GM18499 (cell line): Measurements from ENCODE around the gene APOBEC3C.
"Not testable (repeated sequence)": the region's sequence is repeated elsewhere in the genome, so short reads cannot be mapped to it uniquely, and the experiment has no call there.

Source experiments
- ATAC-seq: cut with Tn5 transposase; IDR thresholded peaks from one replicate; pipeline ENCODE4 v1.9.1; 2021; ENCODE audit warnings: moderate number of reproducible peaks; ENCODE audit not compliant: insufficient read depth, unreplicated experiment

Gene APOBEC3C

DNA sequence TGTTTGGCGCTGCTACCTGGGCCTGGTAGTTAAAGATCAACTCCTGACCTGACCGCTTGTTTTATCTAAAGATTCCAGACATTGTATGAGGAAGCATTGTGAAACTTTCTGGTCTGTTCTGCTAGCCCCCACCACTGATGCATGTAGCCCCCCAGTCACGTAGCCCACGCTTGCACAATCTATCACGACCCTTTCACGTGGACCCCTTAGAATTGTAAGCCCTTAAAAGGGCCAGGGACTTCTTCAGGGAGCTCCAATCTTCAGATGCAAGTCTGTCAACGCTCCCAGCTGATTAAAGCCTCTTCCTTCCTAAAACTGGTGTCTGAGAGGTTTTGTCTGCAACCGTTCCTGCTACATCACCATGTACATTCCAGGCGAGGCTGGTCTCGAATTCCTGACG, 41.6 kb downstream of the APOBEC3C start:
- ATAC-seq = no peak

DNA sequence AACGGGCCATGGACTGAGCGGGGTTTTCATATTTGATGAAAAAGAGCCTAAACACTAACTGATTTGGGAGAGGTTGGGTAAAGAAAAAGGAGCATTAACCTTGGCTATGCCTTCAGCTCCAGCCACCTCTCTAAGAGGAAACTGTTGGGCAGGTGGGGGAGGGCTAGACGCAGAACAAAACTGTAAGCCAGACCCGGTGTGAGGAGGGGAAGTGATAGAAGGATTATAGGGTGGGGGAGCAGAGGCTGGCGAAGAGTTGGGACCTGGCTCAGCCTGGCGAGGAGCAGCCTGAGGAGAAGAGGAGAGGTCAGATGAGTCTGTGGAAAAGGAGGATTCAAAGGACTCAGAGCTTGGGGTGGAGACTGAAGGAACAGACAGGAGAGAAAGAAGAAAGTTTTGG, 47.2 kb downstream of the APOBEC3C start:
- ATAC-seq = not testable (repeated sequence)

DNA sequence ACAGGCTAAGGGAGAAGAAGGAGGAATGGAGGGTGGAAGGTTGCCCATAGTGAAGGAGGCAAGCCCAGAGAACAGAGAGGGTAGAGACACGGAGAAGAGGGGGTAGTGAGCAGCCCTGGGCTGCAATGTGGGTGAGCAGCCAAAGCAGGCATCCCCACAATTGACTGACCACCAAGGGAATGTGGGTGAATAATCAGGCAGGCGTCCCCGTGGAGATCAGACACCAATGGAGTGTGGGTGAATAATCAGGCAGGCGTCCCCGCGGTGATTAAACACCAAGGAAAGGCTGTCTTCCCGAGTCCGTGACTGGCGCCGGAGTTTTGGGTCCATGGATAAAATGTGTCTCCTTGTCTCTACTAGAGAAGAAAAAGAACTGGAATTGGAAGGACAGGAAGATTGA, 47.9 kb downstream of the APOBEC3C start:
- ATAC-seq = not testable (repeated sequence)

DNA sequence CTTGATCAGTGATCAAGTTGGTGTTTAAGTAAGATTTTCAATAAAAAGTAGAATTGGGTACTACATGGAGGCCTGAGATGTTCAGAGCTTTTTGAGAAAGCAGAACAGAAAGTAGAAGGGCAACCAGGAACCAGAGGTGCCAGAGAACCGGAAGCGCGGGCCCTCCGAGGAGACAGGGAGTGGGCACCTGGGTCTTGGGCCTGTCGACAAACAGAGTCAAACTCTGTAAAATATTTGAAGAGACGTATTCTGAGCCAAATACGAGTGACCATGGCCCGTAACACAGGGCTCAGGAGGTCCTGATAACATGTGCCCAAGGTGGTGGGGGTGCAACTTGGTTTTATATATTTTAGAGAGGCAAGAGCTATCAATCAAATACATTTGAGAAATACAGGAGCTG, 49.8 kb downstream of the APOBEC3C start:
- ATAC-seq = not testable (repeated sequence)

DNA sequence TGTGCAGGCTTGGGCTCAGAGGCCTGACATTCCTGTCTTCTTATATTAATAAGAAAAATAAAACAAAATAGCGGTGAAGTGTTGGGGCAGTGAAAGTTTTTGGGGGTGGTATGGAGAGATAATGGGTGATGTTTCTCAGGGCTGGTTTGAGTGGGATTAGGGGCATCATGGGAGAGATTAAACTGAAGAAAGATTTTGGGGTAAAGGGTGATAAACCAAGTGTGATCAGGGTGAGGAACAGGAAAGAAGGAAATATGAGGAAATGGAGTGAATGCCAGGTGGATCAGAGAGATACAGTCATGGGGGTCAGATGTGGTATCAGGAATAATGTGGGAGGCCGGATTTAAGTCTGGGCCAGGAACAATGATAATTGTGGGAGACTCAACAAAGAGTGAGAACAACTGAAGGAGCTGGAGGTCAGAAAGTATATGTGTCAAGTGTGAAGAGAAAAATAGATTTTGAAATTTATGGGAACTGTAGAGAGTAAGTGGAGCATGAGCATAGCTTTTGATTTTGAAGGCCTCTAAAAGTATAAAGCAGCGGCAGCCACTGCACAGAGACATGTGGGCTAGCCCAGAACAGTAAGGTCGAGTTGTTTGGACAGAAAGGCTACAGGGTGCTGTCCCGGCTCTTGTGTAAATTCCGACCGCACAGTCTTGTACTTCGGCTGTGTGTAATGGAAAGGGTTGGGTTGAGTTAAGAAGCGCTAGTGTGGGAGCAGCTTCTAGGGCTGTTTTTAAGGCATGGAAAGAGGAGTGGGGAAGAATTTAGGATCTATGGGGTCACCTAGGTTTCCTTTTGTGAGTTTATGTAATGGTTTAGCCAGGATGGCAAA, 52.6 kb downstream of the APOBEC3C start:
- ATAC-seq = not testable (repeated sequence)

DNA sequence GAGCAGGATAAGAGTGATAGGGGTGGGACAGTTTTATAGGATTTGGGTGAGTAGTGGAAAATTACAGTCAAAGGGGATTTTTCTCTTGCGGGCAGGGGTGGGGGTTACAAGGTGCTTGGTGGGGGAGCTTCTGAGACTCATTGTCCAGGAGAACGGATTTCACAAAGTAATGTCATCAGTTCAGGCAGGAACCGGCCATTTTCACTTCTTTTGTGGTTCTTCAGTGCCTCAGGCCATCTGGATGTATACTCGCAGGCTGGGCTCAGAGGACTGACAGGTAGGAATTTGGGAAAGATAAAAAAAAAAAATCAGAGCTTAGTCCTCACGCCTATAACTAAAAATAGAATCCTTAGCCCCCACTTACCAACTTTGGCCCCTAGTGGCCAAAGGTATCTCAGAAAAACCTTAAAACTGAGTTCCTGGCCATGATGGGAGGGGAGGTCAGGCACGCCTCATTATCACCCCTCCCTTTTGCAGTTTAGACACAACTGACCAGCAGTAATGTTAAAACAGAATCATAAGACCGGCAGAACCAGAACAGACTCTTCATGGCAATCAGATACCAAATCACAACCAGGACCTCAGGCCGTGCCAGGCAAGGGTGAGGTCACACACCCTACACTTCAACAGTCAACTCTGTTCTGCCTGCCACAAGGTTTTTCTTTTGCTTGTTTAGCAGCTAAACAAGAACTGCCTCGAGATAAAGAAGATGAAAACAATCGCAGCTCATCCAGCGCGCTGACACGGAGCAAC, 54.2 kb downstream of the APOBEC3C start:
- no peak for ATAC-seq
